ENCODE results near the gene CCT4.

CCT4 gene

GRCh38 chr2:61862085-61862484, 26.4 kb downstream of the CCT4 start:
- no peak for ATAC-seq
- TF ChIP-seq, protein P1, sequence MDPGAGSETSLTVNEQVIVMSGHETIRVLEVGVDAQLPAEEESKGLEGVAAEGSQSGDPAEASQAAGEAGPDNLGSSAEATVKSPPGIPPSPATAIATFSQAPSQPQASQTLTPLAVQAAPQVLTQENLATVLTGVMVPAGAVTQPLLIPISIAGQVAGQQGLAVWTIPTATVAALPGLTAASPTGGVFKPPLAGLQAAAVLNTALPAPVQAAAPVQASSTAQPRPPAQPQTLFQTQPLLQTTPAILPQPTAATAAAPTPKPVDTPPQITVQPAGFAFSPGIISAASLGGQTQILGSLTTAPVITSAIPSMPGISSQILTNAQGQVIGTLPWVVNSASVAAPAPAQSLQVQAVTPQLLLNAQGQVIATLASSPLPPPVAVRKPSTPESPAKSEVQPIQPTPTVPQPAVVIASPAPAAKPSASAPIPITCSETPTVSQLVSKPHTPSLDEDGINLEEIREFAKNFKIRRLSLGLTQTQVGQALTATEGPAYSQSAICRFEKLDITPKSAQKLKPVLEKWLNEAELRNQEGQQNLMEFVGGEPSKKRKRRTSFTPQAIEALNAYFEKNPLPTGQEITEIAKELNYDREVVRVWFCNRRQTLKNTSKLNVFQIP (CRISPR knock-in tag; IDR thresholded peaks at IDR 0.05; ENCODE audit: borderline replicate concordance, low read depth), result no peak
- TF ChIP-seq ARNTL (CRISPR knock-in tag; IDR thresholded peaks at IDR 0.05; ENCODE audit: borderline replicate concordance, low read depth), result no peak
- TF ChIP-seq BACH2 (CRISPR knock-in tag; IDR thresholded peaks at IDR 0.05; ENCODE audit: borderline replicate concordance), result no peak
- no peak for TF ChIP-seq PATZ1 (CRISPR knock-in tag; IDR thresholded peaks at IDR 0.05; ENCODE audit: borderline replicate concordance)
- TF ChIP-seq ISL1 (CRISPR knock-in tag; IDR thresholded peaks at IDR 0.05), result no peak
- no peak for TF ChIP-seq TCF4 (CRISPR knock-in tag; IDR thresholded peaks at IDR 0.05; ENCODE audit: borderline replicate concordance)
- no peak for TF ChIP-seq ZFP30 (CRISPR knock-in tag; IDR thresholded peaks at IDR 0.05)
- TF ChIP-seq TOX (CRISPR knock-in tag; IDR thresholded peaks at IDR 0.05; ENCODE audit: borderline replicate concordance), result no peak
- TF ChIP-seq SNAI2 (CRISPR knock-in tag; IDR thresholded peaks at IDR 0.05), result no peak
- TF ChIP-seq GLIS3 (CRISPR knock-in tag; IDR thresholded peaks at IDR 0.05), result no peak

- no peak for ATAC-seq
- no peak for TF ChIP-seq TOX (CRISPR knock-in tag; IDR thresholded peaks at IDR 0.05; ENCODE audit: borderline replicate concordance)
- TF ChIP-seq BACH2 (CRISPR knock-in tag; IDR thresholded peaks at IDR 0.05; ENCODE audit: borderline replicate concordance), result no peak
- TF ChIP-seq, protein P2, sequence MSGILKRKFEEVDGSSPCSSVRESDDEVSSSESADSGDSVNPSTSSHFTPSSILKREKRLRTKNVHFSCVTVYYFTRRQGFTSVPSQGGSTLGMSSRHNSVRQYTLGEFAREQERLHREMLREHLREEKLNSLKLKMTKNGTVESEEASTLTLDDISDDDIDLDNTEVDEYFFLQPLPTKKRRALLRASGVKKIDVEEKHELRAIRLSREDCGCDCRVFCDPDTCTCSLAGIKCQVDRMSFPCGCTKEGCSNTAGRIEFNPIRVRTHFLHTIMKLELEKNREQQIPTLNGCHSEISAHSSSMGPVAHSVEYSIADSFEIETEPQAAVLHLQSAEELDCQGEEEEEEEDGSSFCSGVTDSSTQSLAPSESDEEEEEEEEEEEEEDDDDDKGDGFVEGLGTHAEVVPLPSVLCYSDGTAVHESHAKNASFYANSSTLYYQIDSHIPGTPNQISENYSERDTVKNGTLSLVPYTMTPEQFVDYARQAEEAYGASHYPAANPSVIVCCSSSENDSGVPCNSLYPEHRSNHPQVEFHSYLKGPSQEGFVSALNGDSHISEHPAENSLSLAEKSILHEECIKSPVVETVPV (CRISPR knock-in tag; IDR thresholded peaks at IDR 0.05), result no peak
- TF ChIP-seq ZNF8 (CRISPR knock-in tag; IDR thresholded peaks at IDR 0.05), result no peak
- no peak for TF ChIP-seq ZC3H10 (CRISPR knock-in tag; IDR thresholded peaks at IDR 0.05)
- TF ChIP-seq RARB (CRISPR knock-in tag; IDR thresholded peaks at IDR 0.05), result no peak
- TF ChIP-seq ZNF70 (CRISPR knock-in tag; IDR thresholded peaks at IDR 0.05), result no peak
- TF ChIP-seq PPARA (CRISPR knock-in tag; IDR thresholded peaks at IDR 0.05; ENCODE audit: borderline replicate concordance), result no peak
Observed at GRCh38 chr2:61857224-61857623, 31.2 kb downstream of the CCT4 start.

DNA sequence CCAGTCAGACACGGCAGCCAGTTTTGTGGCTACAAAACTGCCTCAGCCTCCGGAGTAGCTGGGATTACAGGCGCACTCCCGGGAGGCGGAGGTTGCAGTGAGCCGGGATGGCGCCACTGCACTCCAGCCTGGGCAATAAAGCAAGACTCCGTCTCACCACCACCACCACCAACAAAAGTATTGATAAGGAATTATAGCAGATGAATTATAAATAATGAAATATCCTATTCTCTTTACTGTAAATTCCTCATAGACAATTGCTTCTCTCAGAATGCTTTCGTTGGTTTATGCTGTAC, 33.2 kb downstream of the CCT4 start:
- ATAC-seq, result no peak
- TF ChIP-seq ZFP30 (CRISPR knock-in tag; IDR thresholded peaks at IDR 0.05), result no peak
- no peak for TF ChIP-seq BACH2 (CRISPR knock-in tag; IDR thresholded peaks at IDR 0.05; ENCODE audit: borderline replicate concordance)
- TF ChIP-seq, protein P3, sequence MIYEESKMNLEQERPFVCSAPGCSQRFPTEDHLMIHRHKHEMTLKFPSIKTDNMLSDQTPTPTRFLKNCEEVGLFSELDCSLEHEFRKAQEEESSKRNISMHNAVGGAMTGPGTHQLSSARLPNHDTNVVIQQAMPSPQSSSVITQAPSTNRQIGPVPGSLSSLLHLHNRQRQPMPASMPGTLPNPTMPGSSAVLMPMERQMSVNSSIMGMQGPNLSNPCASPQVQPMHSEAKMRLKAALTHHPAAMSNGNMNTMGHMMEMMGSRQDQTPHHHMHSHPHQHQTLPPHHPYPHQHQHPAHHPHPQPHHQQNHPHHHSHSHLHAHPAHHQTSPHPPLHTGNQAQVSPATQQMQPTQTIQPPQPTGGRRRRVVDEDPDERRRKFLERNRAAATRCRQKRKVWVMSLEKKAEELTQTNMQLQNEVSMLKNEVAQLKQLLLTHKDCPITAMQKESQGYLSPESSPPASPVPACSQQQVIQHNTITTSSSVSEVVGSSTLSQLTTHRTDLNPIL (CRISPR knock-in tag; IDR thresholded peaks at IDR 0.05; ENCODE audit: low read depth), result no peak
- no peak for TF ChIP-seq PATZ1 (CRISPR knock-in tag; IDR thresholded peaks at IDR 0.05; ENCODE audit: borderline replicate concordance)
- TF ChIP-seq TCF4 (CRISPR knock-in tag; IDR thresholded peaks at IDR 0.05; ENCODE audit: borderline replicate concordance), result no peak
- TF ChIP-seq RARB (CRISPR knock-in tag; IDR thresholded peaks at IDR 0.05), result no peak
- TF ChIP-seq, protein P1 (CRISPR knock-in tag; IDR thresholded peaks at IDR 0.05; ENCODE audit: borderline replicate concordance, low read depth), result no peak
- no peak for TF ChIP-seq ZNF8 (CRISPR knock-in tag; IDR thresholded peaks at IDR 0.05)
- TF ChIP-seq ESRRG (CRISPR knock-in tag; IDR thresholded peaks at IDR 0.05), result no peak
